BLaER1 treated with 17β-estradiol and CSF1 and Interleukin-3, amounts not matched to agents 10 nM and 100 nM (cell line): ENCODE results near the gene POLR3E.

Experiments used
- H3K27ac ChIP-seq, 11 experiments: shearing (Covaris generic); formaldehyde crosslinking; 2 replicates each; pipeline ENCODE4 v1.8.1; 2022
- H3K27me3 ChIP-seq, 11 experiments: shearing (Covaris generic); formaldehyde crosslinking; 2 replicates each; pipeline ENCODE4 v1.8.1; 2022
- H3K36me3 ChIP-seq, 11 experiments: shearing (Covaris generic); formaldehyde crosslinking; 2 replicates each; pipeline ENCODE4 v1.8.1; 2022
- H3K4me1 ChIP-seq, 10 experiments: shearing (Covaris generic); formaldehyde crosslinking; 2 replicates each; pipeline ENCODE4 v1.8.1; 2022
- H3K4me2 ChIP-seq, 11 experiments: shearing (Covaris generic); formaldehyde crosslinking; 2 replicates each; pipeline ENCODE4 v1.8.1; 2022
- H3K4me3 ChIP-seq, 10 experiments: shearing (Covaris generic); formaldehyde crosslinking; 2 replicates each; pipeline ENCODE4 v1.8.1; 2022
- H3K9ac ChIP-seq, 11 experiments: shearing (Covaris generic); formaldehyde crosslinking; 2 replicates each; pipeline ENCODE4 v1.8.1; 2022
- H3K9me3 ChIP-seq, 11 experiments: shearing (Covaris generic); formaldehyde crosslinking; replicated peaks in 1 of 11; 2 replicates each; pipeline ENCODE4 v1.8.1; 2022
- H4K20me1 ChIP-seq, 11 experiments: shearing (Covaris generic); formaldehyde crosslinking; 2 replicates each; pipeline ENCODE4 v1.8.1; 2022
- Cebpa-rat ChIP-seq, 11 experiments: shearing (Covaris generic); IDR thresholded peaks; 2 replicates each; pipeline ENCODE4 v1.8.1; 2022

Gene POLR3E

GRCh38 chr16:22285080-22285479 is 12.1 kb upstream of the POLR3E start:
- H3K4me1 ChIP-seq, result peaks cover 0 to 6% (median 0%) of the 10 kb centered on the region in 10 experiments; a peak in 2 of 20 replicates
- H3K4me3 ChIP-seq, result no peak overlapping the region
- no peak overlapping the region for H3K27ac ChIP-seq
- TF ChIP-seq Cebpa-rat (IDR thresholded peaks at IDR 0.05), result no peak
- no peak overlapping the region for H3K4me2 ChIP-seq
- H3K9ac ChIP-seq, result no peak overlapping the region
- no peaks in the 10 kb centered on the region for H3K27me3 ChIP-seq
- H3K36me3 ChIP-seq, result peaks cover 53 to 70% (median 66%) of the 10 kb centered on the region in 11 experiments
- 0 out of 22 replicates have a peak, but pooled peaks cover 0 to 1% (median 0%) of the 10 kb centered on the region in 11 experiments for H4K20me1 ChIP-seq
- peaks cover 0 to 9% (median 0%) of the 10 kb centered on the region in 11 experiments; a peak in 2 of 22 replicates for H3K9me3 ChIP-seq

GRCh38 chr16:22291020-22291419 is 6.2 kb upstream of the POLR3E start:
- Histone ChIP-seq H4K20me1 (no peaks in the 10 kb centered on the region), H3K4me1 (peaks cover under 1 to 10% (median 5%) of the 10 kb centered on the region in 10 experiments; a peak in 19 of 20 replicates), H3K36me3 (peaks cover 0 to 11% (median 6%) of the 10 kb centered on the region in 11 experiments; a peak in 13 of 22 replicates), H3K27ac (no peak overlapping the region), H3K27me3 (no peaks in the 10 kb centered on the region), H3K9ac (no peak overlapping the region), H3K4me3 (no peak overlapping the region), H3K9me3 (no peaks in the 10 kb centered on the region), H3K4me2 (no peak overlapping the region)
- no peak for TF ChIP-seq Cebpa-rat (IDR thresholded peaks at IDR 0.05)

- H3K27ac ChIP-seq, result no peak overlapping the region
- H4K20me1 ChIP-seq, result no peaks in the 10 kb centered on the region
- peak overlapping the region in 2 of 11 experiments; percentile 12 to 14; a peak in 1 of 22 replicates for H3K4me2 ChIP-seq
- TF ChIP-seq Cebpa-rat (IDR thresholded peaks at IDR 0.05), result no peak
- no peak overlapping the region for H3K4me3 ChIP-seq
- H3K9me3 ChIP-seq, result no peaks in the 10 kb centered on the region
- H3K27me3 ChIP-seq, result no peaks in the 10 kb centered on the region
- peaks cover 5 to 16% (median 10%) of the 10 kb centered on the region in 10 experiments; a peak in 19 of 20 replicates for H3K4me1 ChIP-seq
- peak overlapping the region in 1 of 11 experiments; percentile 25; a peak in 2 of 22 replicates for H3K9ac ChIP-seq
- H3K36me3 ChIP-seq, result peaks cover 0 to 6% (median 0%) of the 10 kb centered on the region in 11 experiments; a peak in 4 of 22 replicates
Observed at GRCh38 chr16:22291860-22292318, 5.3 kb upstream of the POLR3E start.

- no peak overlapping the region for H3K9ac ChIP-seq
- H4K20me1 ChIP-seq, result peaks cover 0 to under 1% (median 0%) of the 10 kb centered on the region in 11 experiments; a peak in 2 of 22 replicates
- H3K36me3 ChIP-seq, result peaks cover 0 to 6% (median 0%) of the 10 kb centered on the region in 11 experiments; a peak in 2 of 22 replicates
- no peaks in the 10 kb centered on the region for H3K9me3 ChIP-seq
- no peak for TF ChIP-seq Cebpa-rat (IDR thresholded peaks at IDR 0.05)
- H3K4me2 ChIP-seq, result 0 out of 22 replicates have a peak overlapping the region, but pooled peaks of 1 of the 11 experiments have one; percentile 14
- H3K4me1 ChIP-seq, result peaks cover 5 to 16% (median 9%) of the 10 kb centered on the region in 10 experiments; a peak in 19 of 20 replicates
- H3K4me3 ChIP-seq, result no peak overlapping the region
- no peaks in the 10 kb centered on the region for H3K27me3 ChIP-seq
- no peak overlapping the region for H3K27ac ChIP-seq
Observed at GRCh38 chr16:22292320-22292719, 4.9 kb upstream of the POLR3E start.

- no peaks in the 10 kb centered on the region for H3K27me3 ChIP-seq
- peaks cover 5 to 17% (median 10%) of the 10 kb centered on the region in 10 experiments; a peak in 19 of 20 replicates for H3K4me1 ChIP-seq
- H3K4me2 ChIP-seq, result no peak overlapping the region
- H3K36me3 ChIP-seq, result peaks cover 0 to 6% (median 0%) of the 10 kb centered on the region in 11 experiments; a peak in 2 of 22 replicates
- peaks cover 0 to 11% (median 10%) of the 10 kb centered on the region in 11 experiments; a peak in 15 of 22 replicates for H4K20me1 ChIP-seq
- no peak for TF ChIP-seq Cebpa-rat (IDR thresholded peaks at IDR 0.05)
- no peak overlapping the region for H3K27ac ChIP-seq
- H3K9me3 ChIP-seq, result no peaks in the 10 kb centered on the region
- H3K9ac ChIP-seq, result no peak overlapping the region
- no peak overlapping the region for H3K4me3 ChIP-seq
Observed at GRCh38 chr16:22293137-22294106, 3.8 kb upstream of the POLR3E start.

- peaks cover 26 to 40% (median 32%) of the 10 kb centered on the region in 10 experiments for H3K4me1 ChIP-seq
- H3K36me3 ChIP-seq, result peaks cover under 1 to 18% (median 10%) of the 10 kb centered on the region in 11 experiments; a peak in 16 of 22 replicates
- peak overlapping the region; percentile 85 to 100 (median 94) for H3K4me3 ChIP-seq
- no peaks in the 10 kb centered on the region for H3K27me3 ChIP-seq
- H3K4me2 ChIP-seq, result peak overlapping the region; percentile 72 to 91 (median 80)
- no peaks in the 10 kb centered on the region for H3K9me3 ChIP-seq
- TF ChIP-seq Cebpa-rat (IDR thresholded peaks at IDR 0.05), result no peak
- peak overlapping the region; percentile 55 to 98 (median 75) for H3K9ac ChIP-seq
- peaks cover 29 to 42% (median 40%) of the 10 kb centered on the region in 11 experiments; a peak in 21 of 22 replicates for H4K20me1 ChIP-seq
- peak overlapping the region in 5 of 11 experiments; percentile 14 to 37 (median 34); a peak in 6 of 22 replicates for H3K27ac ChIP-seq
Observed at GRCh38 chr16:22296225-22297113, 740 bp upstream of the POLR3E start.

- H3K4me2 ChIP-seq, result peak overlapping the region; percentile 70 to 91 (median 84)
- TF ChIP-seq Cebpa-rat (IDR thresholded peaks at IDR 0.05), result no peak
- no peaks in the 10 kb centered on the region for H3K27me3 ChIP-seq
- H3K4me3 ChIP-seq, result peak overlapping the region; percentile 85 to 100 (median 94)
- no peaks in the 10 kb centered on the region for H3K9me3 ChIP-seq
- H3K4me1 ChIP-seq, result peaks cover 26 to 41% (median 32%) of the 10 kb centered on the region in 10 experiments
- peak overlapping the region; percentile 81 to 92 (median 91) for H3K27ac ChIP-seq
- H4K20me1 ChIP-seq, result peaks cover 45 to 58% (median 56%) of the 10 kb centered on the region in 11 experiments; a peak in 21 of 22 replicates
- H3K36me3 ChIP-seq, result peaks cover 16 to 35% (median 26%) of the 10 kb centered on the region in 11 experiments
- peak overlapping the region; percentile 84 to 98 (median 93) for H3K9ac ChIP-seq
Observed at GRCh38 chr16:22297871-22298733, 893 bp downstream of the POLR3E start.
